Measurements from ENCODE around the gene RTN4RL2. TPM values are rescaled to one million over a fixed set of nuclear protein-coding genes. Genes with fewer than 3 reads are reported as not detected.
A peak's percentile ranks its signal among the peaks of the same experiment; 100 is the strongest.

RTN4RL2 gene
- polyA plus RNA-seq, 1 donor from 2014 or later = 0.66 TPM

GRCh38 chr11:57480409-57481137 lies 20.2 kb downstream of the RTN4RL2 start:
- Histone ChIP-seq H3K27me3 (ENCODE audit: insufficient read depth, low read depth, low read length) (peaks cover 43% of the 10 kb centered on the region), H3K27ac (ENCODE audit: low read length) (no peak overlapping the region), H3K4me2 (ENCODE audit: low read length) (no peak overlapping the region), H2AFZ (ENCODE audit: low read depth, low read length) (no peak overlapping the region), H3K79me2 (replicated peaks; ENCODE audit: insufficient read depth, low read length) (no peaks in the 10 kb centered on the region), H4K20me1 (ENCODE audit: insufficient read depth) (no peaks in the 10 kb centered on the region), H3K9me3 (ENCODE audit: low read length) (no peaks in the 10 kb centered on the region), H3F3A (ENCODE audit: insufficient read depth, low read length, poor library complexity, severe bottlenecking) (no peaks in the 10 kb centered on the region), H3K36me3 (ENCODE audit: insufficient read depth, low read length) (no peaks in the 10 kb centered on the region), H3K9ac (ENCODE audit: low read length) (no peak overlapping the region), H3K4me3 (ENCODE audit: low read length) (no peak overlapping the region), H3K9me2 (ENCODE audit: insufficient read depth, low read length) (no peaks in the 10 kb centered on the region)
- no peak for TF ChIP-seq EP300 (conservative IDR thresholded peaks at IDR 0.05; ENCODE audit: poor library complexity, severe bottlenecking)
- no peak for TF ChIP-seq SMC3 (conservative IDR thresholded peaks at IDR 0.05; ENCODE audit: poor library complexity)
- no peak for TF ChIP-seq POLR2AphosphoS5 (IDR thresholded peaks at IDR 0.05)
- TF ChIP-seq TAF1 (IDR thresholded peaks at IDR 0.05; ENCODE audit: low read depth) = no peak
- peak; percentile 51 for TF ChIP-seq CTCF (IDR thresholded peaks at IDR 0.05; ENCODE audit: poor library complexity, severe bottlenecking)
- no peak for TF ChIP-seq EZH2 (IDR thresholded peaks at IDR 0.05; ENCODE audit: borderline replicate concordance, insufficient read depth, low read length, poor library complexity, severe bottlenecking)
- TF ChIP-seq MXI1 (conservative IDR thresholded peaks at IDR 0.05; ENCODE audit: poor library complexity, severe bottlenecking) = no peak
- TF ChIP-seq, protein P1, sequence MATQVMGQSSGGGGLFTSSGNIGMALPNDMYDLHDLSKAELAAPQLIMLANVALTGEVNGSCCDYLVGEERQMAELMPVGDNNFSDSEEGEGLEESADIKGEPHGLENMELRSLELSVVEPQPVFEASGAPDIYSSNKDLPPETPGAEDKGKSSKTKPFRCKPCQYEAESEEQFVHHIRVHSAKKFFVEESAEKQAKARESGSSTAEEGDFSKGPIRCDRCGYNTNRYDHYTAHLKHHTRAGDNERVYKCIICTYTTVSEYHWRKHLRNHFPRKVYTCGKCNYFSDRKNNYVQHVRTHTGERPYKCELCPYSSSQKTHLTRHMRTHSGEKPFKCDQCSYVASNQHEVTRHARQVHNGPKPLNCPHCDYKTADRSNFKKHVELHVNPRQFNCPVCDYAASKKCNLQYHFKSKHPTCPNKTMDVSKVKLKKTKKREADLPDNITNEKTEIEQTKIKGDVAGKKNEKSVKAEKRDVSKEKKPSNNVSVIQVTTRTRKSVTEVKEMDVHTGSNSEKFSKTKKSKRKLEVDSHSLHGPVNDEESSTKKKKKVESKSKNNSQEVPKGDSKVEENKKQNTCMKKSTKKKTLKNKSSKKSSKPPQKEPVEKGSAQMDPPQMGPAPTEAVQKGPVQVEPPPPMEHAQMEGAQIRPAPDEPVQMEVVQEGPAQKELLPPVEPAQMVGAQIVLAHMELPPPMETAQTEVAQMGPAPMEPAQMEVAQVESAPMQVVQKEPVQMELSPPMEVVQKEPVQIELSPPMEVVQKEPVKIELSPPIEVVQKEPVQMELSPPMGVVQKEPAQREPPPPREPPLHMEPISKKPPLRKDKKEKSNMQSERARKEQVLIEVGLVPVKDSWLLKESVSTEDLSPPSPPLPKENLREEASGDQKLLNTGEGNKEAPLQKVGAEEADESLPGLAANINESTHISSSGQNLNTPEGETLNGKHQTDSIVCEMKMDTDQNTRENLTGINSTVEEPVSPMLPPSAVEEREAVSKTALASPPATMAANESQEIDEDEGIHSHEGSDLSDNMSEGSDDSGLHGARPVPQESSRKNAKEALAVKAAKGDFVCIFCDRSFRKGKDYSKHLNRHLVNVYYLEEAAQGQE (IDR thresholded peaks at IDR 0.05; ENCODE audit: borderline replicate concordance) = no peak

DNA sequence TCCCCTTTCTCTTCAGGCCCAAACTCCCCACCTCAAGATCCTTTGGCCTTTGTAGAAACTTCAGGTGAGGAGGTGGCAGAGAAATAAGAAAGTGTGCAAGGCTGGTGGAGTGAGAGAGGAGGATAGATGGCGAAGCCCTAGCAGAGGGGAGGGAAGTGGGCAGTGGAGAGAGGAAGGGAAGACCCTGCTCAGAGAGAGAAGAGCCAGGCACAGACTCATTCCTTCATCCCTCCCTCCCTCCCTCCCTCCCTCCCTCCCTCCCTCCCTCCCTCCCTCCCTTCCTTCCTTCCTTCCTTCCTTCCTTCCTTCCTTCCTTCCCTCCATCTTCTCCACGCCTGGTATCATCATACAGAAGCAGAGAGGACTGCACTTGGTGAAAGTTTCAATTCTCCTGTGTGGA lies 21.0 kb downstream of the RTN4RL2 start:
- H3F3A ChIP-seq (ENCODE audit: insufficient read depth, low read length, poor library complexity, severe bottlenecking) = no peaks in the 10 kb centered on the region
- no peaks in the 10 kb centered on the region for H4K20me1 ChIP-seq (ENCODE audit: insufficient read depth)
- no peak overlapping the region for H3K9ac ChIP-seq (ENCODE audit: low read length)
- no peaks in the 10 kb centered on the region for H3K9me2 ChIP-seq (ENCODE audit: insufficient read depth, low read length)
- no peak overlapping the region for H3K4me3 ChIP-seq (ENCODE audit: low read length)
- no peak overlapping the region for H2AFZ ChIP-seq (ENCODE audit: low read depth, low read length)
- peaks cover 38% of the 10 kb centered on the region for H3K27me3 ChIP-seq (ENCODE audit: insufficient read depth, low read depth, low read length)
- H3K79me2 ChIP-seq (replicated peaks; ENCODE audit: insufficient read depth, low read length) = no peaks in the 10 kb centered on the region
- H3K9me3 ChIP-seq (ENCODE audit: low read length) = no peaks in the 10 kb centered on the region
- H3K27ac ChIP-seq (ENCODE audit: low read length) = no peak overlapping the region
- H3K4me2 ChIP-seq (ENCODE audit: low read length) = no peak overlapping the region
- H3K36me3 ChIP-seq (ENCODE audit: insufficient read depth, low read length) = no peaks in the 10 kb centered on the region
- TF ChIP-seq EZH2 (IDR thresholded peaks at IDR 0.05; ENCODE audit: borderline replicate concordance, insufficient read depth, low read length, poor library complexity, severe bottlenecking) (no peak), EP300 (conservative IDR thresholded peaks at IDR 0.05; ENCODE audit: poor library complexity, severe bottlenecking) (no peak), RAD21 (conservative IDR thresholded peaks at IDR 0.05) (no peak), SMC3 (conservative IDR thresholded peaks at IDR 0.05; ENCODE audit: poor library complexity) (no peak), CTCF (IDR thresholded peaks at IDR 0.05; ENCODE audit: poor library complexity, severe bottlenecking) (no peak), POLR2AphosphoS5 (IDR thresholded peaks at IDR 0.05) (no peak), TAF1 (IDR thresholded peaks at IDR 0.05; ENCODE audit: low read depth) (no peak)
- TF ChIP-seq, protein P1 (IDR thresholded peaks at IDR 0.05; ENCODE audit: borderline replicate concordance) = no peak
